Stimulated activated naive CD4-positive, alpha-beta T cell treated with Interleukin-2 at 50 U/mL for 16 hours (primary cell): ENCODE measurements around the gene AKR1C1.
"Not testable (repeated sequence)": the region's sequence is repeated elsewhere in the genome, so short reads cannot be mapped to it uniquely, and the experiment has no call there.

ENCODE experiments used
- DNase-seq: peaks from one replicate; lab custom pipeline; 2025; lab: John Stamatoyannopoulos, UW

The AKR1C1 gene

DNA sequence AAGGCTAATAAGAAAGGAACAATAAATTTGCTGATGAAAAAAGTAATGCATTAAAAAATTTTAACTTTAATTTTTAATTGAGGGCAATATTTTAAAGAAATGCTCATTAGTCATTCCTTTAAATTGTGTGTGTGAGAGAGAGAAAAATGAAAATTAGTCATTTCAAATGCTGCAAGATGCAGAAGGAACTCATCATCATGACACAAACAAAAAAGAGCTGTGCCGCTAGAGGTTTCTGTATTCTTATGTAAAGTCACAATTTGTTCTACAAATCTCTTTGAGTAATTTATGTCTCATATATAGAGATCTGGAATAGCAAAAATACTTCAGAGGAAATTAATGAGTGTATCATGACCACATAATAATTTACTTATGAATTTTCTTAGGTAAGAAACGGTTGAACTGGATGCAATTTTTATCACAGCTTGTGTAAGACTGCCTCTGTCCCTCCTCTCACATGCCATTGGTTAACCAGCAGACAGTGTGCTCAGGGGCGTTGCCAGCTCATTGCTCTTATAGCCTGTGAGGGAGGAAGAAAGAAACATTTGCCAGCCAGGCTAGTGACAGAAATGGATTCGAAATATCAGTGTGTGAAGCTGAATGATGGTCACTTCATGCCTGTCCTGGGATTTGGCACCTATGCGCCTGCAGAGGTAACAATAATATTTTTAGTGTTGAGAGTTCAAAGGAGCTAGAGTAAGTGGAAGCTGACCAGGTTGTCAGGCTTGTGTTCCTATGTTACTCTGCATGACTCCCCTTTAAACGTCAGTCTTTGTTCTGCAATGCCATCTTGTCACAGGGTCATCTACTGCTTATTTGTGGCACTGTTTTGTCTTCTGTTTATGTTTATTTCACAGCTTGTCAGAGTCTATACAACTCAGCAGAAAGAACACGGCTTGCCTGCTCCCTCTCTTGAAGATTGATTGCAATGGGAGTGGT lies at the start of gene AKR1C1:
Gene AKR1C1 (plus strand): TSS at position 540 of the 939 bp plus-strand sequence. CDS start 30 bp downstream, at position 570.
- DNase-seq = not testable (repeated sequence)

GRCh38 chr10:4914213-4914850 lies 48.9 kb upstream of the AKR1C1 start:
- DNase-seq = no peak

DNA sequence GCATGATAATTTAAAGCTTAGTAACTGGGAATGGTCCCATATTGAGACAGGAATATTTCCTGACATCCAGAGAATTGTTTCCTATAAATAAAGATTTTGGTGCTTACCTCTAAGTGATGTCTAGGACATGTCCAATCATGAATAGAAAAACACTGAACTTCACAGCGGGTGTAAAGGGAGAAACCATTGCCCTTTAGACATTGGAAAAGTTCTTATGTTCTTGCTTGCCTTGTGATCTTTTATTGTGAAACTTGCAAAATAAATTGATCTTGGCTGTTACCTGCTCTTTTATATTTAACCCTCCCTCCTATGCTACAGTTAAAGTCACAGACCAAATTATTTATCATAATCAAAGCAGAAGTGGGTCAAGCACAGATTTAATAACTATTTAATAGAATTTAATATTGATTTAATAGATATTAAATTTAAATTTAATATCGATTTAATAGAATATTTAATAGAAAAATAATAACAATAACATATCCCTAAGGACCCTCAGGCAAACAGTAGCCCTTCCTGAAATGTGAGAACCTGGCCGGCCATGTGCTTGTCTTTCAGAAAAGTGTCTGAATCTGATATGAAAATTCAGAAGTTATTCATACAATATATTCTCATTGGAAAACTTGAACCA lies 47.0 kb upstream of the AKR1C1 start:
- DNase-seq = no peak

DNA sequence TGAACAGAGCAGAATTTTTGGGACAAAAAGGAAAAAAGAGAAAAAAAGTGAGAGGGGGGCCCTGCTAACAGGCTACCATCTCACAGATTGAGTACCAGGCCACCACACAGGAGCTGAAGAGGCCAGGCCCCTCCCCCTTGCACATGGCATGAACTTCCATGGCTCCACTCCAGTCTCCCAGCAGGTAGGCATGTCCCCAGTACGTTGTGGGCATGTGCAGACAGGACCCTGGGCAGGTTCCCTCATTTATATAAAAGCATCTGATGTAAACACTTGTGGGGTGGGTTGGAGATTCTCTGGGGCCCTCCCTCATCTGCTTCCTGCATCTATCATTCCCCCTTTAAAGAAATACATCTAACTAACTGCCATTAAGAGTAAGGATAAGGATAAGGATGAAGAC lies 45.0 kb upstream of the AKR1C1 start:
- DNase-seq = no peak

- not testable (repeated sequence) for DNase-seq
Measured at GRCh38 chr10:4924482-4924881, 38.7 kb upstream of the AKR1C1 start.

- DNase-seq = no peak
Measured at GRCh38 chr10:4926400-4926799, 36.8 kb upstream of the AKR1C1 start.

GRCh38 chr10:4931587-4931986 lies 31.6 kb upstream of the AKR1C1 start:
- DNase-seq = no peak

DNA sequence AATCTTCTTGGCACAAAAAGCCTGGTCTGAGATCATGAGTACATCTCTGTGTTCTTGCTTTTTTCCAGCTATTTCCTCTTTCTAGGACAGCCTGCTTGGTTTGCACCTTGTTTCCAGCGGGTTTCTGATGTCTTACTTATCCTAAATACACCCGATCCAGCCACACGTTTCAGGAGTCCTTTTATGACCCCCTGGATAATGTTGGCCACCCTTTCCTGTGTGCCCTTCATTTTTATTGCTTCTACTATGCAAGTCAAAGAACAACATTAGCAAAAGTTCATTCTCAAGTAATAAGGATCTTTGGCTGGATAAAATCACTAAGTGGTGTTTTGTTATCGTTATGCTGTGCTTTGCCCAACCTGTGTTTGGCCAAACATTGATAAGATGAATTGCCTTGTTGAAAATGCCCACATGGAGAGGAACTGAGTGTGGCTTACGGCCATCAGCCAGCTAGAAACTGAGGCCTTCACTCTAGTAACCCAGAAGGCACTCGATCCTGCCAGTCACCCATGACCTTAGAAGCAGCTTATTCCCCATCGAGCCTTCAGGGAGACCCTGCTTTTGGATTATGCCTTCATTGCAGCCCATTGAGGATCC lies 28.7 kb upstream of the AKR1C1 start:
- DNase-seq = no peak

- no peak for DNase-seq
Measured at GRCh38 chr10:4937346-4937745, 25.9 kb upstream of the AKR1C1 start.

GRCh38 chr10:4939224-4940072 lies 23.8 kb upstream of the AKR1C1 start:
- no peak for DNase-seq

DNA sequence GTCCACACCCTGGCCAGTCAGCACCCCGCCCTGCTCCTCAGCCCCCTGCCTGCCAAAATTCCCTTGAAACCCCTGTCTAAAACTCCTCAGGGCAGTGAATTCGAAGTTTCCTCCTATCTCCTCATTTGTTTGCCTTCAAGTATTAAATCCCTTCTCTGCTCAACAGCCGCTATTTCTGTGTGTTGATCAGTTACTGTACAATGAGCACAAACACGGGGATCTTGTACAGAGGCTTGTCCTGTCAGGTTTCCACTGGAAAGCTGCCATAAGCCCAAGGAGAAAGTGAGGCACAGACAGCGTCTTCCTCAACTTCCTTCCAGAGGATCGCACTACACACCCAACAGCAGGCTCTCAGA lies 23.2 kb upstream of the AKR1C1 start:
- DNase-seq = not testable (repeated sequence)

DNA sequence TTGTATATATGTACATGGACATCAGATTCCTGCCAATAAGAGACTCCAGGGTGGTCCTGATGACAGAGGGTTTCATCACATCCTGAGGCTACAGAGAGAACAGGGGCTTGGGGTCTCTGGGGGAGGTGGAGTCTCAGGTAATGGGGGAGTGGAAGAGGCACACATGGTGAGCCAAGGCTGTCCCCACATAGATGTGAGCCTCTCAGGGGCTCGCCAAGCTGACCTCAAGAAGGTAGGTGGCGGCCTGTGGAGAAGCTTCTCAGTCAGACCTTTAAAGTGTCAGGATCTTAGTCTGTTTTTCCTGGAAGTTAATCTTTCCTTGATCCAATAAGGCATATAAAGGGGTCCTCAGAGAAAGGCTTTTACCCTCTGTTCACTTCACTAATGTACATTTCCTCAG lies 22.3 kb upstream of the AKR1C1 start:
- DNase-seq = not testable (repeated sequence)

GRCh38 chr10:4941540-4942330 lies 21.5 kb upstream of the AKR1C1 start:
- no peak for DNase-seq

DNA sequence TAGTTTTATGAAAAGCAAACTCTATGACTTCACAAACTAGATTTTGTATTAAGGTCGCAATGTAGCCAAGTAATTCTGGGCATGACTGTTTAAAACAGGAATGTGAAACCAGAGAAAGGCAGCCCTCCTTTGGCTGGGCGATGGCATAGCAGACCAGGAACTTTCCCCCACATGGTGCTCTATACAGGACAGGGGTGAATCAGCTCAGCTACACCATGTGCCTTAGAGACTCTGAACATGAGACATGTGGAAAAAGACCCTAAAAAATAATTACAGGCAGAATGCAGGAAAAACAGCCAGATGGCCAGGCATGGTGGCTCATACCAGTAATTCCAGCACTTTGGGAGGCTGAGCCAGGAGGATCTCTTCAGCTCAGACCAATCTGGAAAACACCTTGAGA lies 20.3 kb upstream of the AKR1C1 start:
- DNase-seq = not testable (repeated sequence)

DNA sequence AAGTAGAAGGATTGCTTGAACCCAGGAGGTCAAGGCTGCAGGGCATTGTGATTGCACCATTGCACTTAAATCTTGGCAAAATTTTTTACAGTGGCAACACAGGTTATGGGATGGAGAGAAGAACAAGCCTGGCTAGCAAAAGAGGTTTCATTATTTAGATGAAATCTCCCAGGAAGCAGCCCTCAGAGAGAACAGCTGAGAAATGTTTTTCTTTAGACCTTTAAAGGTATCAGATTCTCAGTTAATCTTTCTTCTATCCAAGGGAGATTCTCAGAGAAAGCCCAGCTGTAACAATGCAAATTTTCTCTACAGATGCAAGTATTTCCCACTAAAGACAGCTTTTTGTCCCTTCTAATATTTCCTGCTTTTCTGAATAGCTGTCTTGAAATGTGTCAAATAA lies 19.8 kb upstream of the AKR1C1 start:
- DNase-seq = not testable (repeated sequence)

DNA sequence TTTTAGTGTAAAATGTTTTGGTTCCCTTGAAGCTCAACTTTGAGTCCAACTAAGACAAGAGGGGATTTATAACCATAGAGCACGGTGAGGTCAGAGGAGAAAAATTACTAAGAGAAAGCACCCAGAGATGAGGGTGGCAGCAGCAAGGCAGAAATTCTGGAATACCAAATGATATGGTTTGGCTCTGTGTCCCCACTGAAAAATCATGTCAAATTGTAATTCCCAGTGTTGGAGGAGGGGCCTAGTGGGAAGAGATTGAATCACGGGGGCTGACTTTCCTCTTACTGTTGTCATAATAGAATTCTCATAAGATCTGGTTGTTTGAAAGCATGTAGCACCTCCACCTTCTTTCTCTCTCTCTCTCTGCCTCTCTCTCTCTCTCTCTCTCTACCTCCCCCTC lies 19.4 kb upstream of the AKR1C1 start:
- DNase-seq = no peak

DNA sequence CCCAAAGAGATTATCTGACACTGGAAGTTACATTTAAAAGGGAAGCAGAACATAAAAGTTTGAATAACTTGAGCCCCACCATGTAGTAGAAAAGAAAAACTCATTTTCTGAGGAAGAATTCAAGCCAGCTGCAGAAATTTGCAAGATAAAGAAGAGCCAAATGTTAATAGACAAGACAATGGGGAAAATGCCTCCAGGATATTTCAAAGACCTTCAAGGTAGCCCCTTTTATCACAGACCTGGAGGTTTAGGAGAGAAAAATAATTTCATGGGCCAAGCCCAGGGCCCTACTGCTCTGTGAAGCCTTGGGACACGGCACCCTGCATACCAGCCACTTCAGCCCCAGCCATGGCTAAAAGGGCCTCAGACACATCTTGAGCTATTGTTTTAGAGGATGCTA lies 18.4 kb upstream of the AKR1C1 start:
- no peak for DNase-seq

GRCh38 chr10:4945766-4946717 lies 17.2 kb upstream of the AKR1C1 start:
- no peak for DNase-seq

- no peak for DNase-seq
Measured at GRCh38 chr10:4947039-4947634, 16.1 kb upstream of the AKR1C1 start.
